Measurements from ENCODE around the gene DIO1.

- no peak for TF ChIP-seq CTCF (IDR thresholded peaks at IDR 0.05)
- TF ChIP-seq EP300 (IDR thresholded peaks at IDR 0.05; ENCODE audit: low read depth) = no peak
- TF ChIP-seq POLR2AphosphoS5 (IDR thresholded peaks at IDR 0.05) = no peak
- TF ChIP-seq POLR2A (IDR thresholded peaks at IDR 0.05) = no peak
Observed at GRCh38 chr1:53947172-53947907, 53.4 kb downstream of the DIO1 start.

Data from transverse colon (tissue), 4 donors.